Measurements from ENCODE around the gene UBL7.

- no peak for TF ChIP-seq POLR2A (IDR thresholded peaks at IDR 0.05)
- TF ChIP-seq CTCF (IDR thresholded peaks at IDR 0.05), result no peak
Measured at GRCh38 chr15:74406517-74406916, 54.4 kb downstream of the UBL7 start.

Data from gastroesophageal sphincter (tissue), 3 donors.